GM19467 (cell line): ENCODE results near the gene SUMO2.
"Not testable (repeated sequence)": the region's sequence is repeated elsewhere in the genome, so short reads cannot be mapped to it uniquely, and the experiment has no call there.

Experiments
- ATAC-seq: cut with Tn5 transposase; IDR thresholded peaks from one replicate; pipeline ENCODE4 v1.9.1; 2021; ENCODE audit warnings: mild to moderate bottlenecking, moderate library complexity; ENCODE audit not compliant: unreplicated experiment

SUMO2 gene

DNA sequence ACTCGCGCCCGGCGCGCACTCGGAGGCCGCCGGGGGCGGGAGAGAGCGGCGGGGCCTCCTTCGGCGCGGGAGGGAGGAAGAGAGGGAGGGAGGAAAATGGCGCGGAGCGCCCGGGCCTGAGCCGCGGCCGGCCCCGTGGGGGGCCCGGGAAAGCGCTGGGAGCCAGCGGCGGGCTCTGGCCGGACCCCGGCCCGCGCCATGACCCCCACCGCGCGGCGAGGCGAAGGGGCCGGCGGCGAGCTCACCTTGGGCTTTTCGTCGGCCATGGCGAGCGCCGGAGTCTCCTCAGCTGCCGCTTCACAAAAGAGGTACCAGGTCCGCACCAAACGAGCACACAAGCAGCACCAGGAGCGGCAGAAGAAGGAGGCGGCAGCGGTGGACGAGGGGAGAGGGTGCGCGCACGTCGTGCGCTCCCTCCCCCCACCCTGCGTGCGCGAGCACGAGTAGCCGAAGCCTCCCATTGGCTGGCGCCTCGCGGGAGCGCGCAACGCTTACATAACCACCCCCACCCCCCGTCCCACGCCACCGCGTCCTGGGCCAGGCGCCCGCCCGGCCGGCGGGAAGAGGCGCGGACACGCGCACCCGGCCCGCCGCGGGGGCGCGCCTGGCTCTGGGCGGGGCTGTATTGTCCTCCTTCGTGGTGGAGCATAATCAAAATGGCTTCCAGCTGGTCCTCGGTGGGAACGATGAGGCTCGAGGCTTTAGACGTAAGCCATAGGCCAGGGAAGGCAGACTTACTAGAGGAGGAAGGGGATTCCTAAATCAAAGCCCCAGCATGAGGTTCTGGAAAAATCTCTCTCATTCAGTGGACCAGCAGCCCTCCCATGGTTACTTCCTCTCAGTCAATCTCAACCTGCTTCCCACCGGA, at the start of gene SUMO2:
Gene SUMO2 (minus strand): TSS at position 391 of the 868 bp plus-strand sequence. CDS start 125 bp downstream, at position 266.
- ATAC-seq = peak; percentile 69

GRCh38 chr17:75231741-75232464, 49.1 kb upstream of the SUMO2 start:
- no peak for ATAC-seq

- no peak for ATAC-seq
Observed at GRCh38 chr17:75231071-75231470, 48.3 kb upstream of the SUMO2 start.

DNA sequence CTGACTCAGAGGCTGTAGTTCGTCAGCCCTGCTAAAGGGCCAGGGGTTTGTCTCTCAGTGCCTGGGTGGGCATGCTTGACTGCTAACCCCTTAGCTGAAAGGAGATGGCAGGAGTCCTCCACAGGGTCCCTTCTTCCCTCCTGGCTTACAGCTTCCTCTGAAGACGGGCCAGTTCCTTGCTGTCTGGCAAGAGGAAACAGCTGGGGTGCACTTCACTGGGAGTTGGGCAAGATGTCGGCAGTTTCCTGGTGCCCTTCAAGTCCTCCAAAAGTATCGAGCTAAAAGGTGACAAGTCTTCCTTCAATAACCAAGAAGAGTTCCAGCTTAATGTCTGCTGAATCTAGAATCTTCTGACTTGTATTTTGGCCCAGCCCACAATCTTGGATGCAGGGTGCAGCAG, 46.1 kb upstream of the SUMO2 start:
- ATAC-seq = no peak

GRCh38 chr17:75228305-75228704, 45.5 kb upstream of the SUMO2 start:
- no peak for ATAC-seq

DNA sequence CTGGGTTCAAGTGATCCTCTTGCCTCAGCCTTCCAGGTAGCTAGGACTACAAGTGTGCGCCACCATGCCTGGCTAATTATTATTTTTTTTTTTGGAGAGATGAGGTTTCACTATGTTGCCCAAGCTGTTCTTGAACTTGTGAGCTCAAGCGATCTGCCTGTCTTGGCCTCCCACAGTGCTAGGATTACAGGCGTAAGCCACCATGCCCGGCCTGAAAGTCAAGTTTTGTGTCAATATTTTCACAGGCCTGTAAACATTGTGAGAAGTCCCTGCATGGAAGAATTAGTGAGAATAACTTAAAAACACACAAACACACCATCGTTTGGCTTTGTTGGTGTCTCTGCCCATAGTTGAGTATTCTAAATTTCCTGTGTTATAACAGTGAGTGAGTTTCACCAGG, 45.0 kb upstream of the SUMO2 start:
- no peak for ATAC-seq

DNA sequence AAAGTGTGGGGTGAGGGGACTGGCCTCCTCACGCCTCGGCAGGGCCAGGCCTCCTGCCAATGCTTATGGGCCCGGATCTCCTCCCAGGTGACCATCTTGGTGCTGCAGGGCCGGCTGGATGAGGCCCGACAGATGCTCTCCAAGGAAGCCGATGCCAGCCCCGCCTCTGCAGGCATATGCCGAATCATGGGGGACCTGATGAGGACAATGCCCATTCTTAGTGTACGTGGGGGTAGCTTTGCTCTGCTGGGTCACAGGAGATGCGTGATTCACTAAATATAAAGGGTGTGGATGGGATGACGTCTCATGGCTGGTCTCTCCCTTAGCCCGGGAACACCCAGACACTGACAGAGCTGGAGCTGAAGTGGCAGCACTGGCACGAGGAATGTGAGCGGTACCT, 42.3 kb upstream of the SUMO2 start:
- no peak for ATAC-seq

DNA sequence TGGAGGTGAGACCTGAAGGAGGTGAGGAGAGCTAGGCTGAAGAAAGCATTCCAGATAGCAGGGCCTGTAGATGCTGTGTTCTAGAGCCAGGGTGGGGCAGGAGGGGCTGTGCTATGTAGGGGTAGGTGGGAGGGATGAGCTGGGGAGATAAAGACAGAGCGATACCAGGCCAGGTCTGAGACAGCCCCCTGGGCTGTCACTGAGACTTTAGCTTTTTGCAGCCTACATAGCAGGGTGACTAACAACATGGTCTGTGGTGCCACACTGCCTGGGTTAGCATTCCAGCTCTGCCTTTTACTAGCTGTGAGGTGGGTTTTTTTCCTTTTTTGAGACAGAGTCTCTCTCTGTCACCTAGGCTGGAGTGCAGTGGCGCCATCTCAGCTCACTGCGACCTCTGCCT, 37.1 kb upstream of the SUMO2 start:
- no peak for ATAC-seq

GRCh38 chr17:75218131-75218530, 35.4 kb upstream of the SUMO2 start:
- no peak for ATAC-seq

DNA sequence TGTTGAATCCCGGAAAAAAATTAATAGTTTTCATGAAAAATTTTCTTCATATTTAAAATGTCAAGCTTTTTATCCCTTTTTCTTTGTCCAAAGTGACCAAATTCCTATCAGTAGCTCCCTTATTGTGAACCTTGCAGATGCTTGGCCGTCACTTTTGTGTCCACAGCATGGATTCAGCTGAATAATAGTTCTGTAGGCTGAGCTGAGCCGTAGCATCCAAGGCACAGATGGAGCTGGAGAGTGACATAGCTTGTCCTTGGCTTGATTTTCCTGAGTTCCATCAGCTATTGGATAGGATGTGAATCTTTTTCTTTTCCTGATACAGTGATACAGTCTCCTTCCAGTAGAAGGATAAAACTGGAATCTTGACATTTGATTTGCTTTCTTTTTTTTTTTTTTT, 26.3 kb upstream of the SUMO2 start:
- no peak for ATAC-seq

- no peak for ATAC-seq
Observed at GRCh38 chr17:75208161-75208560, 25.4 kb upstream of the SUMO2 start.

GRCh38 chr17:75207760-75208159, 25.0 kb upstream of the SUMO2 start:
- ATAC-seq = no peak

- ATAC-seq = not testable (repeated sequence)
Observed at GRCh38 chr17:75207050-75207407, 24.3 kb upstream of the SUMO2 start.

DNA sequence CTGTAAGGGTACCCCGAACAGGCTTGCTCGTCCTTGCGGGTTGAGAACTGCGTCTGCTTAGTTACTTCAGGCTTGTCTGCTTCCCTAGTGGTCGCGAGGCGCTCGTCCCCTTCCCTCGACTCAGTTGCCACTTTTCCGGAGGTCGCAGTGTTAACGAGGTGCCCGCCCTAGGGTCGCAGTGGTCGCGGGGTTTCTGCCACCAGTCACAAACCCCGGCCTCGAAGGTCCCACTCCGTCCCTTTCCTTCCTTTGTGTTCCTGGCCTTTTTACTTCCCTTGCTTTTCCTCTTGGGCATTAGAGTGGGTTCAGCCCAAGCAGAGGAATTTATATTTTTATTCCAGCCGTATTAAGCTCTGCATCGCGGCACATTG, 23.0 kb upstream of the SUMO2 start:
- ATAC-seq = peak; percentile 13

- peak; percentile 57 for ATAC-seq
Observed at GRCh38 chr17:75205037-75205792, 22.5 kb upstream of the SUMO2 start, which contains the start of gene NUP85. Gene NUP85 (plus strand): TSS chr17:75205679. CDS start chr17:75205762, 83 bp downstream.

- ATAC-seq = no peak
Observed at GRCh38 chr17:75199886-75200618, 17.3 kb upstream of the SUMO2 start.

DNA sequence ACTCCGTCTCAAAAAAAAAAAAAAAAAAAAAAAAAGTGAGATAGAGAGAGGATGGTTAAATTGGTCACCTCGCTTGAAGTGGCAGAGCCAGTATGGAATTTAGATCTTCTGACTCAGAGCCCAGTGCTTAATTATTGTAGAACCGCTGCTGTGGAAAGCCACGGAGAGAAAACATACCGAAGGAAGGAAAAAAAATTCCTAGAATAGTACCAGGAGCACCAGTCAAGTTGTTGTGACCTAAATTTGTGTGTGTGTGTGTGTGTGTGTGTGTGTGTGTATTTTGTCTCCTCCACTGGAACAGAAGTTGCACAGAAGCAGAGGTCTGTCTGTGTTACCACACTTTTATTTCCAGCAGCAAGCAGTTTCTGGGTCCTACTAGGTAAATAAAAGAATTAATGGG, 12.1 kb upstream of the SUMO2 start:
- no peak for ATAC-seq

DNA sequence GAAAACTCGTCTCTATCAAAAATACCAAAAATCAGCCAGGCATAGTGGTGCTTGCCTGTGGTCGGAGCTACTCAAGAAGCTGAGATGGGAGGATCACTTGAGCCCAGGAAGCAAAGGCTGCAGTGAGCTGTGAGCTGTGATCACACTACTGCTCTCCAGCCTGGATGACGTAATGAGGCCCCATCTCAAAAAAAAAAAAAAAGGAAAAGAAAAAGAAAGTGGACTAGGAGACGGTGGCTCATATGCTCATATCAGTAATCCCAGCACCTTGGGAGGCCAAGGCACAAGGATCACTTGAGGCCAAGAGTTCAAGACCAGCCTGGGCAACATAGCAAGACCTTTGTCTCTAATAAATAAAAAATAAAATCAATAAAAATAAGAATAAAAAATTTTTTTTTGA, 8.8 kb upstream of the SUMO2 start:
- ATAC-seq = no peak

DNA sequence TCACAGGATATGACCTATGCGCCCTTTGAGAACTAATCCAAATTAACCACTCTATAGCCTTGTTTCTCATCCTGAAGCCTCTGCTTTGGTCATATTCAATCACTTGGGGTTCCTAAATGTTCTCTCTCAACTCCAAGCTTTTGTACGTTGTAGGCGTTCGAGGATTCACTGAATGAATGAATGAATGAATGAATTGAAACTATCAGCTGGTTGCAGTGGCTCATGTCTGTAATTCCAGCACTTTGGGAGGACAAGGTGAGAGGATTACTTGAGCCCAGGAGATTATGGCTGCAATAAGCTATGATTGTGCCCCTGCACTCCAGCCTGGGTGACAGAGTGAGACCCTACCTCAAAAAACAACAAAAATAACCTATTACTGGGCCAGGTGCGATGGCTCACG, 5.9 kb upstream of the SUMO2 start:
- no peak for ATAC-seq

DNA sequence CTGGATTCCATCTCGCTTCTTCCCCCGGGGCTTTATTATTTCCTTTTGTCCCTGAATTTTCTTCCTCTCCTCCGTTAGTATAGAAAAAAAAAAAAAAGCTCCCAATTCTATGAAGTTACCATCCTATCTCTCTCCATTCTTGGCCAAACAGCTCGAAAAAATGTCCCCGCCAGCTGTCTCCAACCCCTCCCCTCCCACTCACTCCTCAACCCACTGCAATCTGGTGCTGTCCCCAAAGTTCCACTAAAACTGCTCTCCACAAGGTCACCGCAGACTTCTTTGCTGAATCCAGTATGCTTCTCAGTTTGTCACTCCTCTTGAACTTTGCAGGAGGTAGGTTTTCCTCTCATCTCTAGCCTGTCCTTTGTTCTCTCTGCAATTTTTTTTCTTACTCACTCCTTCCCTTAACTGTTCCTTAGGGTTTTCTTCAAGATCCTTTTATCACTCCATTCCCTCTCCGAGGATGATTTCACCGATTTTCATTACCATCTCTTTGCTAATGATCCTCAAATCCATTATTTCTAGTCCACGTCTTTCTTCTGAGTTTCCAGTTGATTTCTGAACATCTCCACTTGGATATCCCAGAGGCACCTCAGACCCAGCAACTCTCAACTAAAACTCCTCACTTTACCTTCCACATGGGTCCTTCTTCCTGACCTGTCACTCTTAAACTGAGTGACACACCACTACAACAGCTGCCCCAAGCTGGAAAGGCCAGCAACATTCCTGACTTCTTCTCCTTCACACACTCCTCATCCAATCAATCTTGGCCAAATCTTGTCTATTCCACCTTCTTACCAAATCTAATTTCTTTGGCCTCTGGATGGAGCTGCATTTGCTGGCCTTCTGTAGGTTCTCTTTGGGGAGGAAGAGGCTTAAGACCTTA, 1.5 kb upstream of the SUMO2 start:
- no peak for ATAC-seq
